ENCODE results near the gene CETP. TPM values are rescaled to one million over a fixed set of nuclear protein-coding genes. Genes with fewer than 3 reads are reported as not detected.
"Not testable (repeated sequence)": the region's sequence is repeated elsewhere in the genome, so short reads cannot be mapped to it uniquely, and the experiment has no call there.

The CETP gene
- total and polyA plus RNA-seq, 12 donors: 0.15 to 2.1 (median 0.31) TPM; not detected in 3

- intact Hi-C loops (cut with DNase I): no loop called here
- Histone ChIP-seq H3K36me3 (peaks cover 0 to 23% (median 0%) of the 10 kb centered on the region in 9 donors), H3K4me3 (peak within 1 kb of the TSS; percentile 53 to 91 (median 77)), H3K4me1 (peaks cover 13 to 87% (median 67%) of the 10 kb centered on the region in 9 donors), H3K9me3 (no peaks in the 10 kb centered on the region), H3K27ac (peak within 1 kb of the TSS; percentile 56 to 96 (median 86)), H3K27me3 (no peaks in the 10 kb centered on the region)
- TF ChIP-seq CTCF (IDR thresholded peaks at IDR 0.05): peak in 1 of 9 donors; percentile 15
- DNase-seq: peak; percentile 85 to 86
- 4 to 5% methylated on average over 64 of the region's 64 CpGs for WGBS, 2 donors
- ATAC-seq: peak; percentile 88 to 93 (median 91)
Measured at GRCh38 chr16:56988948-56989945, 27.5 kb downstream of the CETP start, which contains the start of gene NLRC5. Gene NLRC5 (plus strand): TSS chr16:56989557. CDS start chr16:57020713, 31,156 bp downstream.

- Histone ChIP-seq H3K4me3 (peak overlapping the region; percentile 53 to 91 (median 77)), H3K27me3 (no peaks in the 10 kb centered on the region), H3K4me1 (peaks cover 13 to 87% (median 61%) of the 10 kb centered on the region in 9 donors), H3K9me3 (no peaks in the 10 kb centered on the region), H3K36me3 (peaks cover 0 to 30% (median 0%) of the 10 kb centered on the region in 9 donors), H3K27ac (peak overlapping the region; percentile 56 to 96 (median 86))
- DNase-seq (no peak), ATAC-seq (no peak)
- 30 to 54% methylated on average over 7 of the region's 7 CpGs for WGBS, 2 donors
- intact Hi-C loops (cut with DNase I): no loop called here
- no peak for TF ChIP-seq CTCF (IDR thresholded peaks at IDR 0.05)
Measured at GRCh38 chr16:56989988-56990387, 28.2 kb downstream of the CETP start.

- Histone ChIP-seq H3K4me3 (peak overlapping the region in 9 of 10 donors; percentile 63 to 91 (median 80)), H3K27ac (peak overlapping the region in 9 of 10 donors; percentile 47 to 96 (median 87)), H3K36me3 (peaks cover 0 to 36% (median 0%) of the 10 kb centered on the region in 9 donors), H3K9me3 (no peaks in the 10 kb centered on the region), H3K4me1 (peaks cover 10 to 84% (median 56%) of the 10 kb centered on the region in 9 donors), H3K27me3 (no peaks in the 10 kb centered on the region)
- intact Hi-C loops (cut with DNase I): no loop called here
- WGBS, 2 donors: 67 to 76% methylated on average over 16 of the region's 16 CpGs
- ATAC-seq: no peak
- no peak for DNase-seq
- TF ChIP-seq CTCF (IDR thresholded peaks at IDR 0.05): no peak
Measured at GRCh38 chr16:56990407-56991286, 28.9 kb downstream of the CETP start.

- DNase-seq; H3K9me3 ChIP-seq; H3K27me3 ChIP-seq; ATAC-seq; intact Hi-C loops (cut with DNase I): not testable (repeated sequence)
- Histone ChIP-seq H3K4me3 (peak overlapping the region in 4 of 10 donors; percentile 9 to 91 (median 79)), H3K4me1 (peaks cover 4 to 70% (median 44%) of the 10 kb centered on the region in 9 donors), H3K36me3 (peaks cover 0 to 51% (median 0%) of the 10 kb centered on the region in 9 donors), H3K27ac (peak overlapping the region in 7 of 10 donors; percentile 72 to 96 (median 90))
- WGBS, 2 donors: 73 to 83% methylated on average over 1 of the region's 1 CpG
Measured at GRCh38 chr16:56992431-56992830, 30.7 kb downstream of the CETP start.
